MM.1S (cell line): ENCODE data around the gene BLID.

Experiments
- DNase-seq: peaks from one replicate; pipeline ENCODE4 v3.0.0-alpha.2; 2015
- H2AFZ ChIP-seq: fragments of 300-600 bp; sonication (generic); 2 replicates; pipeline ENCODE4 v1.6.0; 2016; ENCODE audit warnings: antibody characterized with exemption, low read length
- H3F3A ChIP-seq: fragments of 300-600 bp; sonication (generic); 2 replicates; pipeline ENCODE4 v1.6.1; 2016; ENCODE audit warnings: mild to moderate bottlenecking, antibody characterized with exemption, low read length, moderate library complexity, mixed read lengths; ENCODE audit not compliant: insufficient read depth
- H3K27ac ChIP-seq: fragments of 300-600 bp; sonication (generic); 2 replicates; pipeline ENCODE4 v1.5.1; 2016; ENCODE audit warnings: mild to moderate bottlenecking, low read length
- H3K27me3 ChIP-seq: fragments of 300-600 bp; sonication (generic); replicated peaks from 2 replicates; pipeline ENCODE4 v1.6.0; 2016; ENCODE audit warnings: low read length; ENCODE audit not compliant: insufficient read depth
- H3K36me3 ChIP-seq: fragments of 300-600 bp; sonication (generic); replicated peaks from 2 replicates; pipeline ENCODE4 v1.6.1; 2016; ENCODE audit warnings: mild to moderate bottlenecking, low read length, mixed read lengths; ENCODE audit not compliant: insufficient read depth
- H3K4me1 ChIP-seq: fragments of 300-600 bp; sonication (generic); 2 replicates; pipeline ENCODE4 v1.6.1; 2016; ENCODE audit warnings: low read length, mixed read lengths
- H3K4me2 ChIP-seq: fragments of 300-600 bp; sonication (generic); 2 replicates; pipeline ENCODE4 v1.6.0; 2016; ENCODE audit warnings: low read depth, low read length
- H3K4me3 ChIP-seq: fragments of 300-600 bp; sonication (generic); 2 replicates; pipeline ENCODE4 v1.5.1; 2016; ENCODE audit warnings: low read length, mixed read lengths
- H3K79me2 ChIP-seq: fragments of 300-600 bp; sonication (generic); 2 replicates; pipeline ENCODE4 v1.6.1; 2016; ENCODE audit warnings: mixed run types, low read length, mixed read lengths
- H3K9ac ChIP-seq: fragments of 300-600 bp; sonication (generic); 2 replicates; pipeline ENCODE4 v1.6.1; 2016; ENCODE audit warnings: low read length, mixed read lengths
- H3K9me2 ChIP-seq: fragments of 300-600 bp; sonication (generic); replicated peaks from 2 replicates; pipeline ENCODE4 v1.6.1; 2016; ENCODE audit warnings: mild to moderate bottlenecking, low read length, mixed read lengths; ENCODE audit not compliant: insufficient read depth
- H3K9me3 ChIP-seq: fragments of 300-600 bp; sonication (generic); replicated peaks from 2 replicates; pipeline ENCODE4 v1.6.1; 2016; ENCODE audit warnings: mild to moderate bottlenecking, low read length, mixed read lengths; ENCODE audit not compliant: insufficient read depth
- H4K20me1 ChIP-seq: fragments of 300-600 bp; sonication (generic); 2 replicates; pipeline ENCODE4 v1.6.1; 2016; ENCODE audit warnings: mild to moderate bottlenecking, low read length, moderate library complexity, mixed read lengths; ENCODE audit not compliant: insufficient read depth
- CTCF ChIP-seq: fragments of 300-600 bp; sonication (generic); IDR thresholded peaks from 2 replicates; pipeline ENCODE4 v1.5.1; 2016; ENCODE audit warnings: antibody characterized with exemption, low read length, mixed read lengths
- EZH2 ChIP-seq: fragments of 300-600 bp; sonication (generic); optimal IDR thresholded peaks from 2 replicates; pipeline ENCODE3; 2017; ENCODE audit warnings: low read depth, mild to moderate bottlenecking, antibody characterized with exemption, low read length, mixed read lengths
- EZH2phosphoT487 ChIP-seq: fragments of 300-600 bp; sonication (generic); IDR thresholded peaks from 2 replicates; pipeline ENCODE4 v1.6.1; 2018; ENCODE audit warnings: antibody characterized with exemption, low read length

The BLID gene

GRCh38 chr11:122093731-122094275 lies 22.2 kb downstream of the BLID start:
- Histone ChIP-seq H3K36me3 (no peaks in the 10 kb centered on the region), H3K4me3 (no peak overlapping the region), H3K27ac (no peak overlapping the region), H3F3A (no peaks in the 10 kb centered on the region), H4K20me1 (no peaks in the 10 kb centered on the region), H3K4me2 (no peak overlapping the region), H3K27me3 (no peaks in the 10 kb centered on the region), H3K9me2 (no peaks in the 10 kb centered on the region), H2AFZ (no peak overlapping the region), H3K79me2 (no peaks in the 10 kb centered on the region), H3K4me1 (no peaks in the 10 kb centered on the region), H3K9me3 (no peaks in the 10 kb centered on the region), H3K9ac (no peak overlapping the region)
- TF ChIP-seq EZH2 (no peak), EZH2phosphoT487 (no peak), CTCF (no peak)
- no peak for DNase-seq

- Histone ChIP-seq H3K4me3 (no peak overlapping the region), H3K4me2 (no peak overlapping the region), H4K20me1 (no peaks in the 10 kb centered on the region), H3K9me2 (no peaks in the 10 kb centered on the region), H3K27me3 (no peaks in the 10 kb centered on the region), H3K79me2 (no peaks in the 10 kb centered on the region), H3K27ac (no peak overlapping the region), H3K9me3 (no peaks in the 10 kb centered on the region), H3F3A (no peaks in the 10 kb centered on the region), H2AFZ (no peak overlapping the region), H3K36me3 (no peaks in the 10 kb centered on the region), H3K4me1 (no peaks in the 10 kb centered on the region), H3K9ac (no peak overlapping the region)
- DNase-seq = no peak
- no peak for TF ChIP-seq EZH2phosphoT487
- TF ChIP-seq EZH2 = no peak
- TF ChIP-seq CTCF = no peak
Observed at GRCh38 chr11:122091835-122092234, 24.2 kb downstream of the BLID start.

- Histone ChIP-seq H3K4me2 (no peak overlapping the region), H3K79me2 (no peaks in the 10 kb centered on the region)
Observed at GRCh38 chr11:122089111-122089510, 26.9 kb downstream of the BLID start.

More at GRCh38 chr11:122089111-122089510, 26.9 kb downstream of the BLID start:
- H2AFZ ChIP-seq = no peak overlapping the region
- H3K9me2 ChIP-seq = no peaks in the 10 kb centered on the region
- no peaks in the 10 kb centered on the region for H3K27me3 ChIP-seq
- no peak overlapping the region for H3K27ac ChIP-seq
- H3K9ac ChIP-seq = no peak overlapping the region
- no peaks in the 10 kb centered on the region for H3K9me3 ChIP-seq
- no peaks in the 10 kb centered on the region for H3K36me3 ChIP-seq
- no peak overlapping the region for H3K4me3 ChIP-seq
- H3K4me1 ChIP-seq = no peaks in the 10 kb centered on the region
- H3F3A ChIP-seq = no peaks in the 10 kb centered on the region
- TF ChIP-seq CTCF (no peak), EZH2 (no peak), EZH2phosphoT487 (no peak)
- no peaks in the 10 kb centered on the region for H4K20me1 ChIP-seq
- no peak for DNase-seq
